HPDE6-E6E7 (cell line): ENCODE results near the gene CARD11.
"Not testable (repeated sequence)": the region's sequence is repeated elsewhere in the genome, so short reads cannot be mapped to it uniquely, and the experiment has no call there.

Experiments used
- DNase-seq: peaks from one replicate; pipeline ENCODE4 v3.0.0; 2011; ENCODE audit warnings: missing footprints; ENCODE audit errors: extremely low spot score

The CARD11 gene

GRCh38 chr7:2964208-2964607 lies 79.5 kb downstream of the CARD11 start:
- DNase-seq: no peak

GRCh38 chr7:2962865-2963264 lies 80.8 kb downstream of the CARD11 start:
- DNase-seq: no peak

GRCh38 chr7:2959828-2960599 lies 83.7 kb downstream of the CARD11 start:
- DNase-seq: no peak

- DNase-seq: no peak
These were observed 84.5 kb downstream of the CARD11 start for GRCh38 chr7:2959103-2959680.

- no peak for DNase-seq
These were observed 85.1 kb downstream of the CARD11 start for GRCh38 chr7:2958416-2959102.

- DNase-seq: not testable (repeated sequence)
These were observed 86.3 kb downstream of the CARD11 start for GRCh38 chr7:2957369-2957727.

GRCh38 chr7:2956526-2957368 lies 86.9 kb downstream of the CARD11 start:
- peak; percentile 93 for DNase-seq

GRCh38 chr7:2956076-2956475 lies 87.6 kb downstream of the CARD11 start:
- DNase-seq: no peak

GRCh38 chr7:2955269-2955668 lies 88.4 kb downstream of the CARD11 start:
- no peak for DNase-seq

- no peak for DNase-seq
These were observed 89.2 kb downstream of the CARD11 start for GRCh38 chr7:2954433-2954853.

- DNase-seq: no peak
These were observed 89.9 kb downstream of the CARD11 start for GRCh38 chr7:2953588-2954407.

GRCh38 chr7:2953099-2953498 lies 90.6 kb downstream of the CARD11 start:
- DNase-seq: no peak

GRCh38 chr7:2952316-2952715 lies 91.4 kb downstream of the CARD11 start:
- no peak for DNase-seq

- no peak for DNase-seq
These were observed 93.1 kb downstream of the CARD11 start for GRCh38 chr7:2950578-2950977.

- DNase-seq: no peak
These were observed 94.9 kb downstream of the CARD11 start for GRCh38 chr7:2948749-2949148.

- no peak for DNase-seq
These were observed 96.4 kb downstream of the CARD11 start for GRCh38 chr7:2947058-2947780.

- DNase-seq: no peak
These were observed 98.5 kb downstream of the CARD11 start for GRCh38 chr7:2945171-2945570.

GRCh38 chr7:2944739-2945138 lies 98.9 kb downstream of the CARD11 start:
- DNase-seq: no peak

- DNase-seq: no peak
These were observed 99.6 kb downstream of the CARD11 start for GRCh38 chr7:2943851-2944601.
